Gastroesophageal sphincter (tissue), 3 donors: ENCODE results near the gene ATP6V0A1.

Source experiments
- EP300 ChIP-seq: sonication (generic); formaldehyde crosslinking; IDR thresholded peaks from one replicate; pipeline ENCODE4 v1.6.1; 2017; ENCODE audit warnings: antibody characterized with exemption, mild to moderate bottlenecking
- POLR2A ChIP-seq, 2 donors: fragments of 450-650 bp; IDR thresholded peaks; one replicate each; pipeline ENCODE4 v1.6.1; 2017; ENCODE audit warnings: antibody characterized with exemption in 2 of 2, mild to moderate bottlenecking in 2 of 2, moderate library complexity in 1 of 2
- TF ChIP-seq, protein P1 (sequence below), 4 experiments: fragments of 200-600 bp in 2 of 4; fragments of 450-650 bp in 2 of 4; sonication (generic) in 1 of 4; IDR thresholded peaks; one replicate each; pipeline ENCODE4 v1.5.1; 2017 to 2019; ENCODE audit warnings: antibody characterized with exemption in 4 of 4, mild to moderate bottlenecking in 2 of 4, moderate library complexity in 2 of 4

DNA sequence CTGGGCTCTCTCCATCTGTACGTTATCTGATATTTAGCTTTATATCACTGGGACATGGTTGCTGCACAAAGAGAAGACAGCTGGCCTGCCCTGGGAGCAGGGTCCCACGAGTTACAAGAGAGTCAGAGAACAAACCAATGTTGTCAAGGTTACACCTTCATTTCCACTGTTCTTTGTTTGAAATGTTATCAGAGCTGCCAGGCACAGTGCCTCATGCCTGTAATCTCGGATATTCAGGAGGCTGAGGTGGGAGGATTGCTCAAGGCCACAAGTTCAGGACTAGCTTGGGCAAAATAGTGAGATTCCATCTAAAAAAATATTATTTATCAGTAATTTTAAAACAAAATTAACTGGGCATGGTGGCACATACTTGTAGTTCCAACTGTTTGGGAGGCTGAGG is 34.6 kb downstream of the ATP6V0A1 start:
- TF ChIP-seq, protein P1, sequence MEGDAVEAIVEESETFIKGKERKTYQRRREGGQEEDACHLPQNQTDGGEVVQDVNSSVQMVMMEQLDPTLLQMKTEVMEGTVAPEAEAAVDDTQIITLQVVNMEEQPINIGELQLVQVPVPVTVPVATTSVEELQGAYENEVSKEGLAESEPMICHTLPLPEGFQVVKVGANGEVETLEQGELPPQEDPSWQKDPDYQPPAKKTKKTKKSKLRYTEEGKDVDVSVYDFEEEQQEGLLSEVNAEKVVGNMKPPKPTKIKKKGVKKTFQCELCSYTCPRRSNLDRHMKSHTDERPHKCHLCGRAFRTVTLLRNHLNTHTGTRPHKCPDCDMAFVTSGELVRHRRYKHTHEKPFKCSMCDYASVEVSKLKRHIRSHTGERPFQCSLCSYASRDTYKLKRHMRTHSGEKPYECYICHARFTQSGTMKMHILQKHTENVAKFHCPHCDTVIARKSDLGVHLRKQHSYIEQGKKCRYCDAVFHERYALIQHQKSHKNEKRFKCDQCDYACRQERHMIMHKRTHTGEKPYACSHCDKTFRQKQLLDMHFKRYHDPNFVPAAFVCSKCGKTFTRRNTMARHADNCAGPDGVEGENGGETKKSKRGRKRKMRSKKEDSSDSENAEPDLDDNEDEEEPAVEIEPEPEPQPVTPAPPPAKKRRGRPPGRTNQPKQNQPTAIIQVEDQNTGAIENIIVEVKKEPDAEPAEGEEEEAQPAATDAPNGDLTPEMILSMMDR (IDR thresholded peaks at IDR 0.05): no peak
- TF ChIP-seq POLR2A (IDR thresholded peaks at IDR 0.05) (no peak), EP300 (no peak)
